Neuronal stem cell (in vitro differentiated cells): Measurements from ENCODE around the gene GPR179.
A peak's percentile ranks its signal among the peaks of the same experiment; 100 is the strongest.

Experiments
- DNase-seq: peaks from one replicate; pipeline ENCODE4 v3.0.0-alpha.2; 2013; ENCODE audit warnings: low spot score
- H2AFZ ChIP-seq: one replicate; pipeline ENCODE4 v1.6.1; 2013; ENCODE audit warnings: mild to moderate bottlenecking, low read length, inconsistent platforms
- H2AK5ac ChIP-seq: 2 replicates; pipeline ENCODE4 v1.6.1; 2013; ENCODE audit warnings: low read depth, mild to moderate bottlenecking, inconsistent platforms, low read length, moderate library complexity, mixed read lengths
- H2BK120ac ChIP-seq: 2 replicates; pipeline ENCODE4 v1.6.1; 2013; ENCODE audit warnings: low read depth, mild to moderate bottlenecking, inconsistent platforms, low read length, moderate library complexity, mixed read lengths
- H2BK12ac ChIP-seq: one replicate; pipeline ENCODE4 v1.6.1; 2013; ENCODE audit warnings: low read length, inconsistent platforms
- H2BK15ac ChIP-seq: 2 replicates; pipeline ENCODE4 v1.6.1; 2013; ENCODE audit warnings: mild to moderate bottlenecking, low read length, inconsistent platforms, mixed read lengths
- H2BK5ac ChIP-seq: one replicate; pipeline ENCODE4 v1.6.1; 2013; ENCODE audit warnings: inconsistent platforms, mild to moderate bottlenecking, low read length, moderate library complexity
- H3K14ac ChIP-seq: one replicate; pipeline ENCODE4 v1.6.1; 2013; ENCODE audit warnings: low read length, inconsistent platforms
- H3K18ac ChIP-seq: 2 replicates; pipeline ENCODE4 v1.6.1; 2013; ENCODE audit warnings: low read length, inconsistent platforms
- H3K23ac ChIP-seq: 2 replicates; pipeline ENCODE4 v1.6.1; 2013; ENCODE audit warnings: low read depth, mild to moderate bottlenecking, mixed read lengths, low read length, inconsistent platforms; ENCODE audit not compliant: poor library complexity
- H3K27ac ChIP-seq: replicated peaks from 3 replicates; pipeline ENCODE4 v1.5.1; 2013; ENCODE audit warnings: low read length, inconsistent platforms
- H3K27me3 ChIP-seq, 3 experiments: 2 replicates each; pipeline ENCODE4 v1.6.1; 2013; ENCODE audit warnings: low read length in 3 of 3, mild to moderate bottlenecking in 2 of 3, inconsistent platforms in 1 of 3, low read depth in 1 of 3, mixed read lengths in 1 of 3, moderate library complexity in 1 of 3; ENCODE audit not compliant: control insufficient read depth in 3 of 3, insufficient read depth in 3 of 3
- H3K36me3 ChIP-seq, 2 donors: replicated peaks in 1 of 2; 2 replicates each; pipeline ENCODE4 v1.6.1; 2013; ENCODE audit warnings: low read length in 2 of 2; ENCODE audit not compliant: control insufficient read depth in 2 of 2, insufficient read depth in 2 of 2
- H3K4ac ChIP-seq: 2 replicates; pipeline ENCODE4 v1.6.1; 2013; ENCODE audit warnings: inconsistent platforms, mild to moderate bottlenecking, low read length, moderate library complexity
- H3K4me1 ChIP-seq, 2 donors: 1 replicate in 1 of 2; 2 replicates in 1 of 2; pipeline ENCODE4 v1.6.1; 2013; ENCODE audit warnings: low read length in 2 of 2, low read depth in 1 of 2; ENCODE audit not compliant: control insufficient read depth in 2 of 2, insufficient read depth in 1 of 2
- H3K4me2 ChIP-seq: one replicate; pipeline ENCODE4 v1.6.1; 2013; ENCODE audit warnings: mild to moderate bottlenecking, low read length, inconsistent platforms; ENCODE audit not compliant: insufficient read depth, poor library complexity, severe bottlenecking
- H3K4me3 ChIP-seq, 2 donors: 2 replicates each; pipeline ENCODE4 v1.5.1; 2013; ENCODE audit warnings: low read length in 2 of 2, mild to moderate bottlenecking in 2 of 2, inconsistent platforms in 1 of 2, moderate library complexity in 1 of 2
- H3K79me1 ChIP-seq: one replicate; pipeline ENCODE4 v1.6.1; 2013; ENCODE audit warnings: low read depth, mild to moderate bottlenecking, inconsistent platforms, low read length, moderate library complexity
- H3K9ac ChIP-seq: one replicate; pipeline ENCODE4 v1.6.1; 2013; ENCODE audit warnings: mild to moderate bottlenecking, low read depth, low read length, inconsistent platforms; ENCODE audit not compliant: poor library complexity
- H3K9me3 ChIP-seq, 2 donors: replicated peaks in 1 of 2; 2 replicates each; pipeline versions ENCODE3 to v1.6.1; 2013; ENCODE audit warnings: low read length in 2 of 2, mild to moderate bottlenecking in 2 of 2, inconsistent platforms in 1 of 2, low read depth in 1 of 2, mixed read lengths in 1 of 2, moderate library complexity in 1 of 2; ENCODE audit not compliant: control insufficient read depth in 2 of 2, insufficient read depth in 1 of 2
- H4K8ac ChIP-seq: one replicate; pipeline ENCODE4 v1.6.1; 2013; ENCODE audit warnings: low read depth, mild to moderate bottlenecking, inconsistent platforms, low read length, moderate library complexity
- H4K91ac ChIP-seq: one replicate; pipeline ENCODE4 v1.6.1; 2013; ENCODE audit warnings: low read length, low read depth, mild to moderate bottlenecking, inconsistent platforms; ENCODE audit not compliant: poor library complexity
- WGBS, 2 donors: extraction: QIAGEN DNeasy Blood & Tissue Kit; methylation state at CpG; one replicate each; pipeline ENCODE4 v1.1.7; 2013; ENCODE audit warnings: missing lambda C conversion rate in 2 of 2, mixed read lengths in 1 of 2; ENCODE audit not compliant: insufficient read length in 2 of 2, insufficient replicate concordance in 1 of 2; ENCODE audit errors: extremely low coverage in 2 of 2; 5-methylcytosine and 5-hydroxymethylcytosine counted together

The GPR179 gene

DNA sequence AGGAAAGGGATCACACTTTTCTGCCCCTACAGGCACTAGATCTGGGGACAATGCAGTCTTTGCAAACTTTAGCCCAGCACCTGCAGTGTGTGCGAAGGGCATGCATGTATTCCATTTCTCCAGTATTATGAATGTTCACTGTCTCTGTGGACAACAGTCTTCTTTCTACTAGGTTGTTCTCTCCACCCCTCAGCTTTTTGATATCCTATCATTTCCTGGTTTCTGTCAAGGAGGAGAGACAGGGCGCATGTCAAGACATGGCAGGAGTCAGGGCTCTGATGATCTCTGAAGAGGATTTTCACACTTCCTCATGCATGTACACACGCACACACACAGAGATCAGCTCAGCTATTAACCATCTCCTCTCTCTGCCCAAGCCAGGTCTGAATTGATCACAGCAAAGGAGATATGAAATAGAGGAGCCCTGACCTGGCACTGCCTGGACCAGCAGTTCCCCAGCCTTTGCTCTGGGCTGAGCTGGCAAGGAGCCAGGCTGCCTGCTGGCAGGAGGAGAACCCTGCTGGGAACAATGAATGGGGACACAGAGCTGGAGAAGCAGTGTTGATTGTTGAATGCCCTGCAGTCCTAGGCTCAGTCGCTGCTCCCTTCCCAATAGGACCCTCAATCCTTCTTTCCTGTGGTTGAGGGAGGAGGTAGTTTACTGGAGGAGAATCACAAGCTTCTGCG is 2.6 kb downstream of the GPR179 start:
- Histone ChIP-seq H3K4me1 (peaks cover 3 to 8% of the 10 kb centered on the region in 2 donors), H2AK5ac (no peak overlapping the region), H3K27ac (no peak overlapping the region), H2BK12ac (no peak overlapping the region), H3K9me3 (no peaks in the 10 kb centered on the region), H2AFZ (peak overlapping the region; percentile 41), H4K91ac (no peak overlapping the region), H2BK15ac (no peak overlapping the region), H2BK5ac (no peak overlapping the region), H3K4me2 (no peak overlapping the region), H3K4me3 (no peak overlapping the region), H3K4ac (no peak overlapping the region), H3K14ac (no peak overlapping the region), H3K9ac (no peak overlapping the region), H4K8ac (no peak overlapping the region), H3K18ac (peak overlapping the region; percentile 4), H3K27me3 (peaks cover 0 to 38% (median 0%) of the 10 kb centered on the region in 3 experiments), H3K79me1 (no peaks in the 10 kb centered on the region), H3K23ac (no peak overlapping the region), H2BK120ac (no peak overlapping the region), H3K36me3 (no peaks in the 10 kb centered on the region)
- DNase-seq: no peak
- WGBS, 2 donors: no CpG with 5 or more reads among the region's 5 CpGs

DNA sequence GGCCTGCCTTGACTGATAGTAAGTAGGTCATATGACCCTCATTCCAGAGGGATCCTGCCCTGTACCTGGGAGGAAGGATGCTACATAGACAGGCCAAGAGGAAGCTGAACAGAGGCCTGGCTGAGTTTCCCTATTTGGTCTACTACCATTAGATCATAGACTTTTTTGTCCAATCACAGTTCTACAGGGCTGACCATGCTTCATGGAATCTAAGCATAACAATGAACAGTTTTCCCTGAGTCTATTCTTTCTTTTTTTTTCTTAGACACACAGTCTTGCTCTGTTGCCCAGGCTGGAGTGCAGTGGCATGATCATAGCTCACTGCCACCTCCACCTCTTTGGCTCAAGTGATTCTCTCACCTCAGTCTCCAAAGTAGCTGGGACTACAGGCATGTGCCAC is 3.9 kb downstream of the GPR179 start:
- H3K36me3 ChIP-seq: no peaks in the 10 kb centered on the region

DNA sequence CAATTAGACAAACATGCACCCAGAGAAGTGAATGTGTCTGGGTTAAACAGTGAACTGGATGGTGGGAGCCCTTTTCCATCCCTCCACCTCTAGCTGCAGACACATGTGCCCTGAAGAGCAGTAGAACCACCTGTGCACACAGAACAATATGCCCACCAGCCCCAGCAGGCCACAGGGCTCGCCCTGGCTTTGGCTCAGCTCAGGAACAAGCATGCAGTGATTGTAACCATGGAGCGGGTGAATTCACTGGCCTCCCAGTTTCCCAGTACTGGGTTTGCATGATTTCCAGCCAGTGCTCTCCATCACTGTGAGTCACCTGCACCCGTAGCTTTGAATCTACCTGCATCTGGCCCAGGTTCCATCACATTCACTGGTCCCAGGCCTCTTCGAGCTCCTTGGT is 5.2 kb downstream of the GPR179 start:
- no peaks in the 10 kb centered on the region for H3K36me3 ChIP-seq
- no peak overlapping the region for H3K9ac ChIP-seq
- WGBS, 2 donors: no CpG with 5 or more reads among the region's 4 CpGs
- no peak overlapping the region for H3K4me2 ChIP-seq
- H2AK5ac ChIP-seq: no peak overlapping the region
- no peak for DNase-seq
- no peak overlapping the region for H3K18ac ChIP-seq
- no peaks in the 10 kb centered on the region for H3K9me3 ChIP-seq
- peaks cover 0 to 46% (median 0%) of the 10 kb centered on the region in 3 experiments for H3K27me3 ChIP-seq
- no peak overlapping the region for H2BK120ac ChIP-seq
- H2AFZ ChIP-seq: no peak overlapping the region
- no peak overlapping the region for H2BK5ac ChIP-seq
- H4K91ac ChIP-seq: no peak overlapping the region
- H3K4ac ChIP-seq: no peak overlapping the region
- no peak overlapping the region for H4K8ac ChIP-seq
- H3K4me1 ChIP-seq: peaks cover 3 to 5% of the 10 kb centered on the region in 2 donors
- no peak overlapping the region for H3K23ac ChIP-seq
- H2BK15ac ChIP-seq: no peak overlapping the region
- no peak overlapping the region for H3K27ac ChIP-seq
- H3K79me1 ChIP-seq: no peaks in the 10 kb centered on the region
- no peak overlapping the region for H3K14ac ChIP-seq
- no peak overlapping the region for H2BK12ac ChIP-seq
- no peak overlapping the region for H3K4me3 ChIP-seq

More for the DNA sequence above, 3.9 kb downstream of the GPR179 start:
- Histone ChIP-seq H2BK5ac (no peak overlapping the region), H3K23ac (no peak overlapping the region), H3K18ac (no peak overlapping the region), H3K9ac (no peak overlapping the region), H3K4me1 (peaks cover 3 to 8% of the 10 kb centered on the region in 2 donors), H3K79me1 (no peaks in the 10 kb centered on the region), H2AK5ac (no peak overlapping the region), H3K4me2 (no peak overlapping the region), H3K9me3 (no peaks in the 10 kb centered on the region), H3K27me3 (peaks cover 0 to 51% (median 0%) of the 10 kb centered on the region in 3 experiments), H3K4me3 (no peak overlapping the region), H2BK120ac (no peak overlapping the region), H2BK15ac (no peak overlapping the region), H3K27ac (no peak overlapping the region), H3K14ac (no peak overlapping the region), H2BK12ac (no peak overlapping the region), H2AFZ (no peak overlapping the region), H4K91ac (no peak overlapping the region), H4K8ac (no peak overlapping the region), H3K4ac (no peak overlapping the region)
- DNase-seq: no peak

- Histone ChIP-seq H2BK12ac (no peak overlapping the region), H3K9me3 (no peaks in the 10 kb centered on the region), H3K4ac (no peak overlapping the region), H4K8ac (no peak overlapping the region), H3K9ac (no peak overlapping the region), H3K27ac (no peak overlapping the region), H4K91ac (no peak overlapping the region), H2BK5ac (no peak overlapping the region), H3K4me3 (no peak overlapping the region), H3K27me3 (peaks cover 0 to 47% (median 0%) of the 10 kb centered on the region in 3 experiments), H3K79me1 (no peaks in the 10 kb centered on the region), H2BK120ac (no peak overlapping the region), H3K18ac (no peak overlapping the region), H3K14ac (no peak overlapping the region), H3K23ac (no peak overlapping the region), H3K36me3 (no peaks in the 10 kb centered on the region), H2AK5ac (no peak overlapping the region), H3K4me1 (peaks cover 3 to 5% of the 10 kb centered on the region in 2 donors), H3K4me2 (no peak overlapping the region), H2BK15ac (no peak overlapping the region), H2AFZ (no peak overlapping the region)
- no CpG with 5 or more reads among the region's 5 CpGs for WGBS, 2 donors
- no peak for DNase-seq
Observed at GRCh38 chr17:38338053-38338452, 5.7 kb downstream of the GPR179 start.
